HG03103 (cell line): Measurements from ENCODE around the gene CAMLG.

Experiments used
- ATAC-seq: cut with Tn5 transposase; IDR thresholded peaks from one replicate; pipeline ENCODE4 v1.9.1; 2021; ENCODE audit warnings: low read depth; ENCODE audit not compliant: unreplicated experiment

CAMLG gene

GRCh38 chr5:134772461-134773125, 34.2 kb downstream of the CAMLG start:
- ATAC-seq, result no peak

DNA sequence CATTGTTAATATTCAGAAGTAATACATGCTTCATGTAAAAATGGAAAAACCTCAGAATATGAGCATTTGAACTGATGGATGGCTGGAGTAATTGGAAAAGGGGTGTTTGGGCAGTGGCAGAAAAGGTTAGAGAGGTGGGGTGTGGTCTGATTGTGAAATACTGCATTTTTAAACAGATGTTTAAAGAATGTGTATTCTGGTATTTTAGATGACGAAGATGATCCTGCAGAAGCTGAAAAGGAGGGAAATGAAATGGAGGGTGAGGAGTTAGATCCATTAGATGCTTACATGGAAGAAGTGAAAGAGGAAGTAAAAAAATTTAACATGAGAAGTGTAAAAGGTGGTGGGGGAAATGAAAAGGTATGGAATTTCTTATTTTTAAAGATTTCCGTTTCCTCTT, 39.0 kb downstream of the CAMLG start:
- ATAC-seq, result no peak

- ATAC-seq, result no peak
Observed at GRCh38 chr5:134784241-134784920, 46.0 kb downstream of the CAMLG start.

DNA sequence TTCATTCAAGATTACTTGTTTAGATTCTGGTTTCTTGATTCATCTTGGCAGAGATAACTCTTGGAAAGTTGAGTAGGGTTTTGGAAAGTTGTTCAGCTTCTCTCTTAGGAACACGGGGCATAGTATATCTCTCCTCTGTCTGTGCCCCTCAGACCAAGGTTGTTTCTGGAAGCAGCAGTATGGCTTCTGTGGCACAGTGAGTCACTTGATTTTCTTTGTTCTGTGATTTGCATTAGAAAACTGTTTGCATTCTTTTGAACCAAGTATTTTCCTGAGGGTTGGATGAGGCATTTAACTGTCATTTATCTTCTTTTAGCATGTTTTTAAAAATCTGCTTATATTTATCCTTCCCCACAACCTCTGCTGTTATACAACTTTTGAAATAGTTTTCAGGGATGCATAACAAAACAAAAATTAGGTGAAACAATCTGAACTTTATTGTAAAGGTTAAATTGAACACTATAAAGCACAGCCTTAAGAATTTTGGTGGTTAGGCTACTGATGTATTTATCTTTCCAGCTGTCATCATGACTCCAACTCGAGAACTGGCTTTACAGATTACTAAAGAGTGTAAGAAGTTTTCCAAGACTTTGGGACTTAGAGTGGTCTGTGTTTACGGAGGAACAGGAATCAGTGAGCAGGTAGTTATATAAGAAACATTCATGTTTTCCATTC, 46.7 kb downstream of the CAMLG start:
- ATAC-seq, result no peak

DNA sequence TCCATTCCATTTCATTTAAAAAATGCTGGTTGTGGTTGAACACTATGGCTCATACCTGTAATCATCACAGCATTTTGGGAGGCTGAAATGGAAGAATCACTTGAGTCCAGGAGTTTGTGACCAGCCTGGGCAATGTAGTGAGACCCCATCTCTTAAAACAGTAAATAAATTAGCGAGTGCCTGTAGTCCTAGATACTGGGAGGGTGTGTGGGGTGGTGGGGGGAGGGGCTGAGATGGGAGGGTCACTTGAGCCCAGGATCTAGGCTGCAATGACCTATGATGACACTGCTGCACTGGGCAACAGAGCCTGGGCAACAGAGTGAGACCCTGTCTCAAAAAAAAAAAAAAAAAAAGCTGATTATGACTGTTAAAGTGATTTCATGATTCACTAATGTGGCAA, 49.3 kb downstream of the CAMLG start:
- no peak for ATAC-seq

GRCh38 chr5:134791580-134791979, 53.2 kb downstream of the CAMLG start:
- ATAC-seq, result no peak

DNA sequence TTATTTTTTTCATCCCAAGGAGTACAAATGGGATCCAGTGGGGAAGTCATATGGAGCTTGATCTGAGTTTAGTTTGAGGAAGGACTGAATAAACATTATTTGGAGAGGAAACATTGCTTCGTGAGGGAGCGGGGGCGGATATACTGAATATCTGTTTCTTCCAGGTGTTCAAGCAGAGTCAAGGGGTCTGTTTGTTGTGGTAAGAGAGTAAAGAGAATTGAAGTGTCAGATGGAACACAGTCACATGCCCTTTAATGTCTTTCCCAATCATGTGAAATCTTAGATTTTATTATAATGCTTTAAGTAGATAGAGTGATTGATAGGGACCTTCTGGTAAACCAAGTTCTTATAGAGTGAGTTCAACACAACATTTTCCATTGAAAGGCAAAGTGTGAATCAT, 53.9 kb downstream of the CAMLG start:
- ATAC-seq, result no peak

DNA sequence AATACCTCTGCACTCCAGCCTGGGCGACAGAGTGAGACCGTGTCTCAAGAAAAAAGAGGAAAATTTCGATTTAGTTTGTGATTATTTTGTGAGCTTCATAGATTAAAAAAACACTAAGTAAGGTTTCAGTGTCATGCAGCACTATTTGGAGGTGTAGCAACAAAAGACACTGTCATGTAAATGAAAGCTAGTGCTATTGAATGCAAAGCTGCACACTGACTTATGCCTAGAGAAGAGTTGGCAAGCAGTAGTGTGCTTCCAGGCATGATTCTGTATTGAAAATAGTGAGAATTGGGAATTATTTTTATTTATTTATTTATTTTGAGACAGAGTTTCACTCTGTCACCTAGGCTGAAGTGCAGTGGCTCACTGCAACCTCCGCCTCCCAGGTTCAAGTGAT, 54.8 kb downstream of the CAMLG start:
- no peak for ATAC-seq

DNA sequence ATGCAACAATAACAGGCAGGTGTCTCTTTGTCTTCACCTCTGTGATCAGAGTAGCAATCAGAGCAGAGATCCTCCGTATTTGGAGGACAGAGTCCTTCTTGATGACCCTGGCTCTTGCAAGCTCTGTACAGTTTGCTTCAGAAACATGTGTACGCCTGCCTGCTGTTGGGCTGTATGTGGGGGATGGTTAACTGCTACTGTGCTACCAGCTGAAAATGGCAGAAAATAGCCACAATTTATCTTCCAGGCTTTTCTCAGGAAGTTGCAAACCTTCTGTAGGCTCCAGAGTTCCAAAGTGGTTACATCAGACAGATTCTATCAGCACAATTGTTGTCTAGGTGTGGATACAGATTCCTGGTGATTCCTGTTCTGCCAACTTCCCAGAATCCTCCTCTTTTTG, 55.7 kb downstream of the CAMLG start:
- no peak for ATAC-seq

GRCh38 chr5:134794819-134795218, 56.5 kb downstream of the CAMLG start:
- no peak for ATAC-seq

- no peak for ATAC-seq
Observed at GRCh38 chr5:134798468-134798867, 60.1 kb downstream of the CAMLG start.
